Measurements from ENCODE around the gene GPR32.

- TF ChIP-seq CTCF (IDR thresholded peaks at IDR 0.05) (no peak), POLR2AphosphoS5 (IDR thresholded peaks at IDR 0.05) (no peak), POLR2A (IDR thresholded peaks at IDR 0.05) (no peak), EP300 (IDR thresholded peaks at IDR 0.05) (no peak)
Observed at GRCh38 chr19:50776131-50776530, 5.9 kb downstream of the GPR32 start.
